ENCODE data around the gene CSTF2T.

The CSTF2T gene

GRCh38 chr10:51709324-51709972 is 10.1 kb upstream of the CSTF2T start:
- no peak for TF ChIP-seq CTCF (IDR thresholded peaks at IDR 0.05; ENCODE audit: insufficient read depth, low read length, poor library complexity, severe bottlenecking)
- TF ChIP-seq EZH2phosphoT487 (conservative IDR thresholded peaks at IDR 0.05; ENCODE audit: low read length) = no peak
- H3K36me3 ChIP-seq (ENCODE audit: low read length) = no peaks in the 10 kb centered on the region
- no peak overlapping the region for H3K4me3 ChIP-seq (ENCODE audit: insufficient read depth, low read length, poor library complexity, severe bottlenecking)
- H2AFZ ChIP-seq (ENCODE audit: low read depth, low read length, severe bottlenecking) = no peak overlapping the region
- H3K27ac ChIP-seq (ENCODE audit: low read depth, low read length) = no peak overlapping the region
- no peaks in the 10 kb centered on the region for H3K79me2 ChIP-seq (ENCODE audit: insufficient read depth, low read length)
- H3F3A ChIP-seq (ENCODE audit: insufficient read depth) = no peaks in the 10 kb centered on the region
- no peak overlapping the region for H3K4me2 ChIP-seq (ENCODE audit: low read depth, low read length, poor library complexity, severe bottlenecking)
- no peaks in the 10 kb centered on the region for H3K9me2 ChIP-seq (replicated peaks; ENCODE audit: insufficient read depth, low read length)
- no peaks in the 10 kb centered on the region for H4K20me1 ChIP-seq (ENCODE audit: low read depth, low read length)
- no peak overlapping the region for H3K9ac ChIP-seq (ENCODE audit: low read length)
- H3K9me3 ChIP-seq (ENCODE audit: insufficient read depth, low read length) = no peaks in the 10 kb centered on the region
- H3K27me3 ChIP-seq (ENCODE audit: low read length) = no peaks in the 10 kb centered on the region

GRCh38 chr10:51708609-51709008 is 9.2 kb upstream of the CSTF2T start:
- no peak overlapping the region for H2AFZ ChIP-seq (ENCODE audit: low read depth, low read length, severe bottlenecking)
- no peaks in the 10 kb centered on the region for H3K9me3 ChIP-seq (ENCODE audit: insufficient read depth, low read length)
- H3K27me3 ChIP-seq (ENCODE audit: low read length) = no peaks in the 10 kb centered on the region
- no peak overlapping the region for H3K4me3 ChIP-seq (ENCODE audit: insufficient read depth, low read length, poor library complexity, severe bottlenecking)
- H3K9ac ChIP-seq (ENCODE audit: low read length) = no peak overlapping the region
- H3K36me3 ChIP-seq (ENCODE audit: low read length) = no peaks in the 10 kb centered on the region
- H3F3A ChIP-seq (ENCODE audit: insufficient read depth) = no peaks in the 10 kb centered on the region
- no peaks in the 10 kb centered on the region for H4K20me1 ChIP-seq (ENCODE audit: low read depth, low read length)
- TF ChIP-seq EZH2phosphoT487 (conservative IDR thresholded peaks at IDR 0.05; ENCODE audit: low read length) (no peak), CTCF (IDR thresholded peaks at IDR 0.05; ENCODE audit: insufficient read depth, low read length, poor library complexity, severe bottlenecking) (no peak)
- no peak overlapping the region for H3K27ac ChIP-seq (ENCODE audit: low read depth, low read length)
- no peaks in the 10 kb centered on the region for H3K79me2 ChIP-seq (ENCODE audit: insufficient read depth, low read length)
- no peak overlapping the region for H3K4me2 ChIP-seq (ENCODE audit: low read depth, low read length, poor library complexity, severe bottlenecking)
- H3K9me2 ChIP-seq (replicated peaks; ENCODE audit: insufficient read depth, low read length) = no peaks in the 10 kb centered on the region

DNA sequence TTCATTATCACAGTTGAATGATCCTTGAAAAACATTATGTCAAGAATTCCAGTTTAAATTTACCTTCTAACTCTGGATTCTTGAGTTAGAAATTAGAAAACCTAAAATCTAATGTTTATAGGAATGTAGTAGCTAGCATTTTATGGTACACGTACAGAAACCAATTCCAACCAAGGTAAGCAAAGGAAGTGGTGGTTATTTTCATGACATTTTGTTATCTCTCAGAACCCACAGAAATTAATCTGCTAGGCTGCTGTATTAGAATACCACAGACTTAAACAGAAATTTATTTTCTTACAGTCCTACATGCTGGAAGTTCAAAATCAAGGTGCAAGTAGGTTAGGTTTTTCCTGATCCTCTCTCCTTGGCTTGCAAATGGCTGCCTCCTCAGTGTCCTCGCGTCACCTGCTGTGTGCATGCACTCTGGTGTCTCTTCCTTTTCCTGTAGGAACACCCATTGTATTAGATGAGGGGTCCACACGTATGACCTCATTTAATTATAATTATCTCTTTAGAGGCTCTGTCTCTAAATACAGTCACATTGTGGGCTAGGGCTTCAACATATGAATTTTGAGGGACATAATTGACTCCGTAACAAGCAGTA is 8.5 kb upstream of the CSTF2T start:
- Histone ChIP-seq H3K4me3 (ENCODE audit: insufficient read depth, low read length, poor library complexity, severe bottlenecking) (no peak overlapping the region), H3K9ac (ENCODE audit: low read length) (no peak overlapping the region), H3K36me3 (ENCODE audit: low read length) (no peaks in the 10 kb centered on the region), H3K9me2 (replicated peaks; ENCODE audit: insufficient read depth, low read length) (no peaks in the 10 kb centered on the region), H3K4me2 (ENCODE audit: low read depth, low read length, poor library complexity, severe bottlenecking) (no peak overlapping the region), H3K79me2 (ENCODE audit: insufficient read depth, low read length) (no peaks in the 10 kb centered on the region), H3K9me3 (ENCODE audit: insufficient read depth, low read length) (no peaks in the 10 kb centered on the region), H3K27ac (ENCODE audit: low read depth, low read length) (no peak overlapping the region), H2AFZ (ENCODE audit: low read depth, low read length, severe bottlenecking) (no peak overlapping the region), H3F3A (ENCODE audit: insufficient read depth) (no peaks in the 10 kb centered on the region), H4K20me1 (ENCODE audit: low read depth, low read length) (no peaks in the 10 kb centered on the region), H3K27me3 (ENCODE audit: low read length) (no peaks in the 10 kb centered on the region)
- TF ChIP-seq CTCF (IDR thresholded peaks at IDR 0.05; ENCODE audit: insufficient read depth, low read length, poor library complexity, severe bottlenecking) (no peak), EZH2phosphoT487 (conservative IDR thresholded peaks at IDR 0.05; ENCODE audit: low read length) (no peak)
